HEK293 (cell line): Measurements from ENCODE around the gene CYB5D1.

ENCODE experiments used
- CTCF ChIA-PET: fragments of 350-600 bp; formaldehyde crosslinking; extraction: SDS; loops from one replicate; lab custom pipeline; 2021; ENCODE audit warnings: antibody characterized with exemption; lab: Yijun Ruan, JAX
- POLR2A ChIA-PET: fragments of 300-600 bp; formaldehyde crosslinking; extraction: SDS; loops from one replicate; lab custom pipeline; 2020; ENCODE audit warnings: antibody characterized with exemption, inconsistent platforms; lab: Yijun Ruan, JAX
- H3K27ac ChIP-seq: fragments of 200-500 bp; sonication (Bioruptor generic); 2 replicates; pipeline ENCODE4 v1.5.1; 2014; ENCODE audit warnings: low read depth, low read length, control low read depth, inconsistent platforms; ENCODE audit errors: extremely low read depth
- H3K36me3 ChIP-seq, 2 experiments: fragments of 200-500 bp in 1 of 2; sonication (Bioruptor generic) in 1 of 2; 1 replicate in 1 of 2; 2 replicates in 1 of 2; pipeline ENCODE4 v1.5.1; 2014 to 2017; ENCODE audit warnings: inconsistent platforms in 2 of 2, low read length in 2 of 2; ENCODE audit not compliant: control insufficient read depth in 2 of 2, insufficient read depth in 1 of 2
- H3K4me1 ChIP-seq: fragments of 200-500 bp; sonication (Bioruptor generic); 2 replicates; pipeline ENCODE4 v1.5.1; 2014; ENCODE audit warnings: mild to moderate bottlenecking, low read length, inconsistent platforms; ENCODE audit not compliant: control insufficient read depth, insufficient read depth
- H3K4me3 ChIP-seq: 2 replicates; pipeline ENCODE4 v1.5.1; 2011; ENCODE audit warnings: low read depth, mild to moderate bottlenecking, control low read depth, low read length, moderate library complexity
- H3K9me3 ChIP-seq: fragments of 200-500 bp; sonication (Bioruptor generic); 2 replicates; pipeline ENCODE4 v1.5.1; 2014; ENCODE audit warnings: low read depth, low read length, inconsistent platforms; ENCODE audit not compliant: control insufficient read depth, insufficient read depth
- BCL11B ChIP-seq: fragments of 450-650 bp; formaldehyde crosslinking; IDR thresholded peaks from 2 replicates; pipeline ENCODE4 v1.5.1; 2016; ENCODE audit warnings: low read depth, missing biosample characterization, missing genetic modification characterization
- GLI4 ChIP-seq: fragments of 450-650 bp; formaldehyde crosslinking; IDR thresholded peaks from 2 replicates; pipeline ENCODE4 v1.5.1; 2016; ENCODE audit warnings: missing biosample characterization, missing genetic modification characterization
- GLIS2 ChIP-seq: fragments of 450-650 bp; formaldehyde crosslinking; IDR thresholded peaks from 2 replicates; pipeline ENCODE4 v1.5.1; 2016; ENCODE audit warnings: missing biosample characterization, missing genetic modification characterization
- HOXC10 ChIP-seq: sonication (generic); formaldehyde crosslinking; IDR thresholded peaks from 2 replicates; pipeline ENCODE4 v1.8.1; 2023; ENCODE audit warnings: mild to moderate bottlenecking, missing genetic modification reagents
- KLF9 ChIP-seq: fragments of 450-650 bp; formaldehyde crosslinking; IDR thresholded peaks from 2 replicates; pipeline ENCODE4 v1.5.1; 2016; ENCODE audit warnings: missing biosample characterization, missing genetic modification characterization, low read depth
- MZF1 ChIP-seq: fragments of 450-650 bp; formaldehyde crosslinking; IDR thresholded peaks from 2 replicates; pipeline ENCODE4 v1.5.1; 2017; ENCODE audit warnings: missing biosample characterization, missing genetic modification characterization, borderline replicate concordance
- ZEB2 ChIP-seq: fragments of 450-650 bp; formaldehyde crosslinking; IDR thresholded peaks from 2 replicates; pipeline ENCODE4 v1.5.1; 2016; ENCODE audit warnings: missing biosample characterization, missing genetic modification characterization
- ZFP69B ChIP-seq: fragments of 450-650 bp; formaldehyde crosslinking; IDR thresholded peaks from 2 replicates; pipeline ENCODE4 v1.5.1; 2016; ENCODE audit warnings: missing biosample characterization, missing genetic modification characterization
- ZNF133 ChIP-seq: fragments of 450-650 bp; formaldehyde crosslinking; IDR thresholded peaks from 2 replicates; pipeline ENCODE4 v1.5.1; 2016; ENCODE audit warnings: missing biosample characterization, missing genetic modification characterization
- ZNF169 ChIP-seq: fragments of 450-650 bp; formaldehyde crosslinking; IDR thresholded peaks from 2 replicates; pipeline ENCODE4 v1.5.1; 2016; ENCODE audit warnings: missing biosample characterization, missing genetic modification characterization
- ZNF174 ChIP-seq: fragments of 450-650 bp; formaldehyde crosslinking; IDR thresholded peaks from 2 replicates; pipeline ENCODE4 v1.5.0; 2017; ENCODE audit warnings: missing biosample characterization, mild to moderate bottlenecking, missing genetic modification characterization
- ZNF239 ChIP-seq: fragments of 450-650 bp; formaldehyde crosslinking; IDR thresholded peaks from 2 replicates; pipeline ENCODE4 v1.5.1; 2016; ENCODE audit warnings: missing biosample characterization, missing genetic modification characterization
- ZNF266 ChIP-seq: fragments of 450-650 bp; formaldehyde crosslinking; IDR thresholded peaks from 2 replicates; pipeline ENCODE4 v1.5.1; 2016; ENCODE audit warnings: missing biosample characterization, missing genetic modification characterization, low read depth
- ZNF335 ChIP-seq: fragments of 450-650 bp; formaldehyde crosslinking; conservative IDR thresholded peaks from 2 replicates; pipeline ENCODE4 v1.5.1; 2016; ENCODE audit warnings: missing biosample characterization, missing genetic modification characterization
- ZNF341 ChIP-seq: fragments of 450-650 bp; formaldehyde crosslinking; IDR thresholded peaks from 2 replicates; pipeline ENCODE4; 2016; ENCODE audit warnings: low read depth, missing biosample characterization, missing genetic modification characterization
- ZNF391 ChIP-seq: fragments of 450-650 bp; formaldehyde crosslinking; IDR thresholded peaks from 2 replicates; pipeline ENCODE4 v1.5.1; 2016; ENCODE audit warnings: low read depth, missing biosample characterization, missing genetic modification characterization, borderline replicate concordance
- ZNF404 ChIP-seq: fragments of 450-650 bp; formaldehyde crosslinking; IDR thresholded peaks from 2 replicates; pipeline ENCODE4 v1.5.1; 2017; ENCODE audit warnings: missing biosample characterization, missing genetic modification characterization
- ZNF416 ChIP-seq: fragments of 450-650 bp; formaldehyde crosslinking; IDR thresholded peaks from 2 replicates; pipeline ENCODE4 v1.5.1; 2016; ENCODE audit warnings: missing biosample characterization, missing genetic modification characterization
- ZNF660 ChIP-seq: fragments of 450-650 bp; IDR thresholded peaks from 2 replicates; pipeline ENCODE4 v1.5.1; 2018; ENCODE audit warnings: missing biosample characterization, mild to moderate bottlenecking, missing genetic modification characterization
- ZNF747 ChIP-seq: fragments of 450-650 bp; formaldehyde crosslinking; IDR thresholded peaks from 2 replicates; pipeline ENCODE4 v1.5.1; 2016; ENCODE audit warnings: missing biosample characterization, missing genetic modification characterization
- ZNF843 ChIP-seq: fragments of 450-650 bp; formaldehyde crosslinking; IDR thresholded peaks from 2 replicates; pipeline ENCODE4 v1.5.1; 2016; ENCODE audit warnings: missing biosample characterization, missing genetic modification characterization
- TF ChIP-seq, protein P1 (sequence below): fragments of 450-650 bp; formaldehyde crosslinking; IDR thresholded peaks from 2 replicates; pipeline ENCODE4 v1.5.1; 2016; ENCODE audit warnings: missing biosample characterization, missing genetic modification characterization

Gene CYB5D1

GRCh38 chr17:7823581-7824001, 34.2 kb upstream of the CYB5D1 start:
- H3K4me3 ChIP-seq, result no peak overlapping the region
- no peaks in the 10 kb centered on the region for H3K4me1 ChIP-seq
- CTCF ChIA-PET, result interaction anchor here (0.6 to 3.4 kb wide), 25 partner anchors 8 to 233 kb away, joined by 3 to 28 read pairs (median 4); partner anchors contain the start of genes KDM6B, NAA38 and TMEM88
- H3K27ac ChIP-seq, result no peak overlapping the region
- TF ChIP-seq, protein P1, sequence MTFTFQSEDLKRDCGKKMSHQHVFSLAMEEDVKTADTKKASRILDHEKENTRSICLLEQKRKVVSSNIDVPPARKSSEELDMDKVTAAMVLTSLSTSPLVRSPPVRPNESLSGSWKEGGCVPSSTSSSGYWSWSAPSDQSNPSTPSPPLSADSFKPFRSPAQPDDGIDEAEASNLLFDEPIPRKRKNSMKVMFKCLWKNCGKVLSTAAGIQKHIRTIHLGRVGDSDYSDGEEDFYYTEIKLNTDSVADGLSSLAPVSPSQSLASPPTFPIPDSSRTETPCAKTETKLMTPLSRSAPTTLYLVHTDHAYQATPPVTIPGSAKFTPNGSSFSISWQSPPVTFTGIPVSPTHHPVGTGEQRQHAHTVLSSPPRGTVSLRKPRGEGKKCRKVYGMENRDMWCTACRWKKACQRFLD, result no peak
- TF ChIP-seq ZNF341 (tag by site-specific recombination), result 0 out of 2 replicates have a peak, but pooled peaks have one; percentile 11
- TF ChIP-seq, all 188 proteins: peak for 1
- POLR2A ChIA-PET, result no interaction called here
- Histone ChIP-seq H3K36me3 (no peaks in the 10 kb centered on the region), H3K9me3 (no peaks in the 10 kb centered on the region)

GRCh38 chr17:7824021-7824924, 33.5 kb upstream of the CYB5D1 start:
- Histone ChIP-seq H3K36me3 (no peaks in the 10 kb centered on the region), H3K4me3 (no peak overlapping the region), H3K4me1 (no peaks in the 10 kb centered on the region), H3K27ac (no peak overlapping the region), H3K9me3 (no peaks in the 10 kb centered on the region)
- TF ChIP-seq HOXC10 (CRISPR knock-in tag), result no peak
- no peak for TF ChIP-seq ZNF660 (tag by site-specific recombination)
- TF ChIP-seq ZNF335 (tag by site-specific recombination), result no peak
- TF ChIP-seq ZNF404 (tag by site-specific recombination), result no peak
- no peak for TF ChIP-seq ZNF169 (tag by site-specific recombination)
- TF ChIP-seq ZNF843 (tag by site-specific recombination), result no peak
- TF ChIP-seq ZNF133, result no peak
- no peak for TF ChIP-seq ZNF266 (tag by site-specific recombination)
- no peak for TF ChIP-seq ZNF416 (tag by site-specific recombination)
- TF ChIP-seq ZNF747 (tag by site-specific recombination), result no peak
- TF ChIP-seq MZF1 (tag by site-specific recombination), result no peak
- TF ChIP-seq ZEB2 (tag by site-specific recombination), result no peak
- TF ChIP-seq GLI4, result no peak
- TF ChIP-seq KLF9 (tag by site-specific recombination), result no peak
- no peak for TF ChIP-seq GLIS2 (tag by site-specific recombination)
- no peak for TF ChIP-seq ZNF239 (tag by site-specific recombination)
- TF ChIP-seq ZNF391 (tag by site-specific recombination), result no peak
- no peak for TF ChIP-seq ZNF174 (tag by site-specific recombination)
- TF ChIP-seq BCL11B (tag by site-specific recombination), result no peak
- TF ChIP-seq ZFP69B (tag by site-specific recombination), result no peak
- CTCF ChIA-PET, result interaction anchor here (0.6 to 3.4 kb wide), 23 partner anchors 9 to 233 kb away, joined by 3 to 39 read pairs (median 4); partner anchors contain the start of genes CYB5D1, KDM6B, NAA38 and TMEM88
- POLR2A ChIA-PET, result interaction anchor here (0.6 to 1.9 kb wide), 4 partner anchors 18 to 81 kb away, joined by 3 to 13 read pairs (median 7); partner anchors contain the start of gene NAA38
